Measurements from ENCODE around the gene TSPAN11. TPM values are rescaled to one million over a fixed set of nuclear protein-coding genes. Genes with fewer than 3 reads are reported as not detected.

The TSPAN11 gene
- total and polyA plus RNA-seq, 2 donors (not counting 3 experiments of a cell fraction or from before 2014, with no cell fraction given), result 2.1 to 3.9 TPM

GRCh38 chr12:30945443-30946164 lies 19.1 kb downstream of the TSPAN11 start:
- CTCF ChIA-PET, result interaction anchor here (1.2 kb wide), 1 partner anchor 40 kb away, joined by 4 read pairs; no protein-coding TSS in a partner anchor
- Histone ChIP-seq H3K4me3 (replicated peaks in 1 of 3; ENCODE audit: insufficient read depth in 1 of 3, low read depth in 1 of 3, low read length in 3 of 3) (no peak overlapping the region), H4K20me1 (replicated peaks; ENCODE audit: control insufficient read depth, extremely low read depth, insufficient read depth, low read length) (no peaks in the 10 kb centered on the region), H2AFZ (ENCODE audit: low read depth, low read length) (no peak overlapping the region), H3K27ac (ENCODE audit: insufficient read depth, low read depth, low read length) (no peak overlapping the region), H3K36me3 (ENCODE audit: control insufficient read depth in 2 of 2, extremely low read depth in 1 of 2, insufficient read depth in 2 of 2, low read length in 2 of 2) (no peaks in the 10 kb centered on the region), H3K9ac (replicated peaks; ENCODE audit: extremely low read depth, insufficient read depth, low read length) (no peak overlapping the region), H3K27me3 (ENCODE audit: control insufficient read depth in 2 of 2, insufficient read depth in 2 of 2, low read length in 2 of 2) (peaks cover 0 to 2% of the 10 kb centered on the region in 2 experiments), H3K4me1 (ENCODE audit: control insufficient read depth, extremely low read depth, insufficient read depth, low read length) (no peaks in the 10 kb centered on the region), H3K9me1 (replicated peaks; ENCODE audit: control insufficient read depth, extremely low read depth, insufficient read depth, low read length) (no peaks in the 10 kb centered on the region), H3K4me2 (ENCODE audit: insufficient read depth, low read length) (no peak overlapping the region), H3K9me3 (replicated peaks; ENCODE audit: control insufficient read depth, insufficient read depth, low read length) (no peaks in the 10 kb centered on the region), H3K79me2 (ENCODE audit: control insufficient read depth, insufficient read depth, low read length) (no peaks in the 10 kb centered on the region)
- no peak for DNase-seq (ENCODE audit: low read depth, low spot score)
- BruUV-seq (replicated peaks), result no TSS peak
- POLR2A ChIA-PET, result no interaction called here
- no peak for FAIRE-seq
- TF ChIP-seq EZH2 (IDR thresholded peaks at IDR 0.05; ENCODE audit: borderline replicate concordance, low read depth, low read length, severe bottlenecking), result no peak
- TF ChIP-seq JUN (IDR thresholded peaks at IDR 0.05; ENCODE audit: borderline replicate concordance, insufficient read depth, insufficient read length, low read depth), result no peak
- TF ChIP-seq POLR2A (IDR thresholded peaks at IDR 0.05; ENCODE audit: low read depth, low read length), result no peak
- no peak for TF ChIP-seq GATA2 (IDR thresholded peaks at IDR 0.05; ENCODE audit: insufficient read depth, insufficient read length, low read depth, low read length)
- intact Hi-C loops (cut with micrococcal nuclease) (no loop called here), dilution Hi-C loops (cut with MboI; ENCODE audit: extremely low pct_ligation_motif_present, low sequenced_read_pairs) (no loop called here)

- POLR2A ChIA-PET, result no interaction called here
- intact Hi-C loops (cut with micrococcal nuclease), result no loop called here
- no peaks in the 10 kb centered on the region for H3K4me1 ChIP-seq (ENCODE audit: control insufficient read depth, extremely low read depth, insufficient read depth, low read length)
- no TSS peak for BruUV-seq (replicated peaks)
- no peak overlapping the region for H3K9ac ChIP-seq (replicated peaks; ENCODE audit: extremely low read depth, insufficient read depth, low read length)
- FAIRE-seq, result no peak
- no peak overlapping the region for H3K4me3 ChIP-seq (replicated peaks in 1 of 3; ENCODE audit: insufficient read depth in 1 of 3, low read depth in 1 of 3, low read length in 3 of 3)
- no peak for DNase-seq (ENCODE audit: low read depth, low spot score)
- TF ChIP-seq POLR2AphosphoS5 (IDR thresholded peaks at IDR 0.05; ENCODE audit: insufficient read depth, low read depth, low read length), result no peak
- no peak for TF ChIP-seq EZH2 (IDR thresholded peaks at IDR 0.05; ENCODE audit: borderline replicate concordance, low read depth, low read length, severe bottlenecking)
- no peak for TF ChIP-seq MAX (IDR thresholded peaks at IDR 0.05; ENCODE audit: insufficient read depth, insufficient read length)
- no peak for TF ChIP-seq JUN (IDR thresholded peaks at IDR 0.05; ENCODE audit: borderline replicate concordance, insufficient read depth, insufficient read length, low read depth)
- no peaks in the 10 kb centered on the region for H4K20me1 ChIP-seq (replicated peaks; ENCODE audit: control insufficient read depth, extremely low read depth, insufficient read depth, low read length)
- H3K27ac ChIP-seq (ENCODE audit: insufficient read depth, low read depth, low read length), result no peak overlapping the region
- H3K27me3 ChIP-seq (ENCODE audit: control insufficient read depth in 2 of 2, insufficient read depth in 2 of 2, low read length in 2 of 2), result peaks cover 0 to 3% of the 10 kb centered on the region in 2 experiments
- H3K9me3 ChIP-seq (replicated peaks; ENCODE audit: control insufficient read depth, insufficient read depth, low read length), result no peaks in the 10 kb centered on the region
- no peaks in the 10 kb centered on the region for H3K9me1 ChIP-seq (replicated peaks; ENCODE audit: control insufficient read depth, extremely low read depth, insufficient read depth, low read length)
- CTCF ChIA-PET, result no interaction called here
- no peak overlapping the region for H3K4me2 ChIP-seq (ENCODE audit: insufficient read depth, low read length)
- no peaks in the 10 kb centered on the region for H3K79me2 ChIP-seq (ENCODE audit: control insufficient read depth, insufficient read depth, low read length)
- dilution Hi-C loops (cut with MboI; ENCODE audit: extremely low pct_ligation_motif_present, low sequenced_read_pairs), result no loop called here
- no peak overlapping the region for H2AFZ ChIP-seq (ENCODE audit: low read depth, low read length)
- no peaks in the 10 kb centered on the region for H3K36me3 ChIP-seq (ENCODE audit: control insufficient read depth in 2 of 2, extremely low read depth in 1 of 2, insufficient read depth in 2 of 2, low read length in 2 of 2)
Measured at GRCh38 chr12:30952015-30952414, 25.5 kb downstream of the TSPAN11 start.
